HepG2 (cell line): ENCODE data around the gene INO80.

Source experiments
- CBX2 ChIP-seq, 2 experiments: fragments of 200-600 bp in 1 of 2; sonication (generic); formaldehyde crosslinking in 1 of 2; IDR thresholded peaks; 2 replicates each; pipeline versions ENCODE4 v1.7.0 to v1.8.1; 2018 to 2022; ENCODE audit warnings: low read depth in 2 of 2, low read length in 1 of 2, mild to moderate bottlenecking in 1 of 2, missing genetic modification reagents in 1 of 2
- CHD4 ChIP-seq: fragments of 200-600 bp; sonication (generic); IDR thresholded peaks from 2 replicates; pipeline ENCODE4 v1.7.0; 2017; ENCODE audit warnings: mild to moderate bottlenecking, low read length, borderline replicate concordance
- DDIT3 ChIP-seq: sonication (generic); formaldehyde crosslinking; IDR thresholded peaks from 2 replicates; pipeline ENCODE4 v1.4.0; 2020; ENCODE audit warnings: mild to moderate bottlenecking, missing genetic modification reagents
- MBNL3 ChIP-seq: fragments of 250-450 bp; sonication (Bioruptor Pico); conservative IDR thresholded peaks from 2 replicates; pipeline ENCODE4 v1.8.0; 2022; ENCODE audit warnings: mild to moderate bottlenecking, inconsistent platforms
- NCOA1 ChIP-seq: sonication (generic); formaldehyde crosslinking; IDR thresholded peaks from 2 replicates; pipeline ENCODE4 v1.9.0; 2021; ENCODE audit warnings: missing genetic modification reagents
- SIN3A ChIP-seq: IDR thresholded peaks from 2 replicates; pipeline ENCODE4 v1.6.1; 2011; ENCODE audit warnings: low read depth, mild to moderate bottlenecking, control low read depth, low read length, borderline replicate concordance
- ZBTB40 ChIP-seq, 2 experiments: fragments of 450-650 bp in 1 of 2; sonication (generic) in 1 of 2; formaldehyde crosslinking in 1 of 2; IDR thresholded peaks; 2 replicates each; pipeline versions ENCODE4 v1.6.1 to v1.8.0; 2016 to 2022; ENCODE audit warnings: antibody characterized with exemption in 1 of 2, mild to moderate bottlenecking in 1 of 2, missing genetic modification reagents in 1 of 2
- ZFP37 ChIP-seq: sonication (generic); formaldehyde crosslinking; IDR thresholded peaks from 2 replicates; pipeline ENCODE4 v1.4.0; 2020; ENCODE audit warnings: missing genetic modification reagents, borderline replicate concordance
- TF ChIP-seq, protein P1 (sequence below): sonication (generic); formaldehyde crosslinking; IDR thresholded peaks from 2 replicates; pipeline ENCODE4 v1.5.1; 2020; ENCODE audit warnings: mild to moderate bottlenecking, missing genetic modification reagents, moderate library complexity
- TF ChIP-seq, protein P2 (sequence below): sonication (generic); formaldehyde crosslinking; IDR thresholded peaks from 2 replicates; pipeline ENCODE4 v1.8.0; 2022; ENCODE audit warnings: missing genetic modification reagents, mild to moderate bottlenecking, inconsistent platforms, borderline replicate concordance

DNA sequence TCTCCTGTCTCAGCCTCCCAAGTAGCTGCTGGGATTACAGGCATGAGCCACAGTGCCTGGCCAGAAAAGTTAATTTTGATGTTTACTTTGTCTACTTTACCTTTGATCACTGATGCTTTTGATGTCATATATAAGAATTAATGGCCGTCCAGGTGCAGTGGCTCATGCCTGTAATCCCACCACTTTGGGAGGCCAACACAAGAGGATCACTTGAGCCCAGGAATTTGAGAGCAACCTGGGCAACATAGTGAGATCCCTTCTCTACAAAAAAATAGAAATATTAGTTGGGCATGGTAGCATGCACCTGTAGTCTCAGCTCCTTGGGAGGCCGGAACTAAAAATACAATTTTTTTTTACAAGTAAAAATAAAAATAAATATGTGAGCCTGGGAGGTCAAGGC is 6.8 kb upstream of the INO80 start:
- TF ChIP-seq CBX2 (IDR thresholded peaks at IDR 0.05; ENCODE audit: low read depth, low read length) (no peak), CBX2 (CRISPR knock-in tag; IDR thresholded peaks at IDR 0.05; ENCODE audit: low read depth) (no peak), MBNL3 (CRISPR knock-in tag) (no peak), NCOA1 (CRISPR knock-in tag) (no peak), ZFP37 (CRISPR knock-in tag) (no peak), SIN3A (no peak), CHD4 (no peak), DDIT3 (CRISPR knock-in tag) (no peak), ZBTB40 (IDR thresholded peaks at IDR 0.05) (no peak), ZBTB40 (CRISPR knock-in tag; IDR thresholded peaks at IDR 0.05) (no peak)
- TF ChIP-seq, protein P1, sequence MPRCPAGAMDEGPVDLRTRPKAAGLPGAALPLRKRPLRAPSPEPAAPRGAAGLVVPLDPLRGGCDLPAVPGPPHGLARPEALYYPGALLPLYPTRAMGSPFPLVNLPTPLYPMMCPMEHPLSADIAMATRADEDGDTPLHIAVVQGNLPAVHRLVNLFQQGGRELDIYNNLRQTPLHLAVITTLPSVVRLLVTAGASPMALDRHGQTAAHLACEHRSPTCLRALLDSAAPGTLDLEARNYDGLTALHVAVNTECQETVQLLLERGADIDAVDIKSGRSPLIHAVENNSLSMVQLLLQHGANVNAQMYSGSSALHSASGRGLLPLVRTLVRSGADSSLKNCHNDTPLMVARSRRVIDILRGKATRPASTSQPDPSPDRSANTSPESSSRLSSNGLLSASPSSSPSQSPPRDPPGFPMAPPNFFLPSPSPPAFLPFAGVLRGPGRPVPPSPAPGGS (CRISPR knock-in tag), result no peak
- TF ChIP-seq, protein P2, sequence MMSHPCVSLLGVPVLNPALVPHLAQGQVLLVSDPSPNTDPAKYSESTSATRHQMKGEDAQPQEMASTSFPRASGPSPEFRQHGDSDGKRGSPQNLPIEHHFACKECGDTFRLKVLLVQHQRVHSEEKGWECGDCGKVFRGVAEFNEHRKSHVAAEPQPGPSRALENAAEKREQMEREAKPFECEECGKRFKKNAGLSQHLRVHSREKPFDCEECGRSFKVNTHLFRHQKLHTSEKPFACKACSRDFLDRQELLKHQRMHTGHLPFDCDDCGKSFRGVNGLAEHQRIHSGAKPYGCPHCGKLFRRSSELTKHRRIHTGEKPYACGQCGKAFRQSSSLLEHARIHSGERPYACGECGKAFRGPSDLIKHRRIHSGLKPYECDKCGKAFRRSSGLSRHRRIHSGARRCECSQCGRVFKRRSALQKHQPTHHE (CRISPR knock-in tag), result no peak
